Heart left ventricle (tissue), 13 donors: ENCODE data around the gene LHB.

Source experiments
- POLR2A ChIP-seq, 2 donors: fragments of 450-650 bp; IDR thresholded peaks; one replicate each; pipeline ENCODE4 v1.6.1; 2017; ENCODE audit warnings: antibody characterized with exemption in 2 of 2, mild to moderate bottlenecking in 2 of 2, moderate library complexity in 2 of 2
- TF ChIP-seq, protein P1 (sequence below), 12 donors: fragments of 200-600 bp; sonication (generic) in 4 of 12; IDR thresholded peaks; one replicate each; pipeline versions ENCODE4 v1.5.0 to v1.8.0; 2018 to 2022; ENCODE audit warnings: antibody characterized with exemption in 12 of 12, mild to moderate bottlenecking in 5 of 12
- donor health status: ischemic (EF 13 %, LVEDD 7.1; RV severe dilation, severe dysfunction).
- donor health status: DM: no; HTN: yes; CAD: no.
- donor health status: DM: no; HTN: no; CAD: no.
- donor health status: ischemic (EF 25% LVEDD 6.9; RV normal size, moderate dysfunction).
- donor health status: ischemic (EF 25% LVEDD 5.7; RV mildly dilated, moderate dysfunction).
- donor health status: ischemic (EF 35%, LVEDD 5.7; RV mildly dilated, moderate dysfunction).
- donor health status: nonischemic (EF 11% LVEDD 7.7; RV severe dilation, severe dysfunction).
- donor health status: DM: yes; HTN: yes; CAD: no.
- donor health status: PGD.
- donor health status: ischemic (EF 29% LVEDD 5.4; RV normal size, mild dysfunction).
- donor health status: nonischemic (EF 23%, LVEDD 6.1; RV moderate dilation, normal function).

DNA sequence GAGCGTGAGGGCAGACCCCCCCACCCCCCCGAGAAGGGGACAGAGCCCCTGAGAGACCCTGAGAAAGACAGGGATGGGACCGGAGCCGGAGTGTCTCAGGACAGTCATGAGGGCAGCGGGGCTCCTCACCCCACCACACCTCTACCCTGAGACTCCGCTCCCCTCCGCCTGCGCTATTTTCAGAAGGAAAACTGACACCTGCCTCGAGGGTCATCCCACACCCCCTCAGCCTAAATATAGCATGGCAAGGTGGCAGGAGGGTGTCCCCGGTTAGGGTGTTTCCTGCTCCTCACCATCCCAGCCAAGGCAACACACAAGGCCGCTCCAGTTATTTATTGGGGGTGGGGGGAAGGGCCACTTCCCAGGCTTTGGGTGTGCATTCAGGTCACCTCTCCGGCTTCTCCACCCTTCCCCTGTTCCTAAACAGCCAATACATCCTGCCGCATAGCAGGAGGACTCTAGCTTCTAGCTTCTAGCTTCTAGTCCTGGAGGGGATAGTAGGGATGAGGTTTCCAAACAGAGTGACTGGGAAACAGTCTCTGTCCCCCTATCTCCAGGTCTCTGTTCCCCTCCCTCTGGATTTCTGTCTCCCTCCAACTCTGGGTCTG, 49.1 kb upstream of the LHB start:
- TF ChIP-seq, protein P1, sequence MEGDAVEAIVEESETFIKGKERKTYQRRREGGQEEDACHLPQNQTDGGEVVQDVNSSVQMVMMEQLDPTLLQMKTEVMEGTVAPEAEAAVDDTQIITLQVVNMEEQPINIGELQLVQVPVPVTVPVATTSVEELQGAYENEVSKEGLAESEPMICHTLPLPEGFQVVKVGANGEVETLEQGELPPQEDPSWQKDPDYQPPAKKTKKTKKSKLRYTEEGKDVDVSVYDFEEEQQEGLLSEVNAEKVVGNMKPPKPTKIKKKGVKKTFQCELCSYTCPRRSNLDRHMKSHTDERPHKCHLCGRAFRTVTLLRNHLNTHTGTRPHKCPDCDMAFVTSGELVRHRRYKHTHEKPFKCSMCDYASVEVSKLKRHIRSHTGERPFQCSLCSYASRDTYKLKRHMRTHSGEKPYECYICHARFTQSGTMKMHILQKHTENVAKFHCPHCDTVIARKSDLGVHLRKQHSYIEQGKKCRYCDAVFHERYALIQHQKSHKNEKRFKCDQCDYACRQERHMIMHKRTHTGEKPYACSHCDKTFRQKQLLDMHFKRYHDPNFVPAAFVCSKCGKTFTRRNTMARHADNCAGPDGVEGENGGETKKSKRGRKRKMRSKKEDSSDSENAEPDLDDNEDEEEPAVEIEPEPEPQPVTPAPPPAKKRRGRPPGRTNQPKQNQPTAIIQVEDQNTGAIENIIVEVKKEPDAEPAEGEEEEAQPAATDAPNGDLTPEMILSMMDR (IDR thresholded peaks at IDR 0.05) = no peak
- TF ChIP-seq POLR2A (IDR thresholded peaks at IDR 0.05) = no peak
